Measurements from ENCODE around the gene PTTG1. TPM values are rescaled to one million over a fixed set of nuclear protein-coding genes. Genes with fewer than 3 reads are reported as not detected.

PTTG1 gene
- total and polyA plus RNA-seq, 2 donors (not counting 1 experiment from before 2014, with no cell fraction given): 8.1 to 15.4 TPM

GRCh38 chr5:160377651-160378050, 44.0 kb upstream of the PTTG1 start:
- Mint-ChIP-seq H3K4me3 (no peak overlapping the region), H3K4me1 (peaks cover 7% of the 10 kb centered on the region), H3K27me3 (peaks cover 37% of the 10 kb centered on the region), H3K27ac (no peak overlapping the region), H3K9me3 (ENCODE audit: insufficient read depth) (no peaks in the 10 kb centered on the region)
- no peaks in the 10 kb centered on the region for H4K20me1 ChIP-seq (ENCODE audit: control insufficient read depth, insufficient read depth, low read length, poor library complexity, severe bottlenecking)
- DNase-seq: no peak
- H3K4me3 ChIP-seq (ENCODE audit: control extremely low read depth in 1 of 5, extremely low read depth in 1 of 5, insufficient read depth in 1 of 5, low read depth in 2 of 5, low read length in 4 of 5): no peak overlapping the region
- intact Hi-C loops (cut with micrococcal nuclease): no loop called here
- no peak overlapping the region for H3K4me2 ChIP-seq (replicated peaks; ENCODE audit: low read depth, low read length, poor library complexity, severe bottlenecking)
- H2AFZ ChIP-seq (ENCODE audit: insufficient read depth, low read depth, low read length, poor library complexity, severe bottlenecking): no peak overlapping the region
- no peaks in the 10 kb centered on the region for H3K9me3 ChIP-seq (ENCODE audit: control extremely low read depth in 1 of 3, control insufficient read depth in 2 of 3, insufficient read depth in 1 of 3, low read length in 2 of 3)
- no peaks in the 10 kb centered on the region for H3K36me3 ChIP-seq (replicated peaks in 1 of 2; ENCODE audit: control extremely low read depth in 1 of 2, control insufficient read depth in 1 of 2, extremely low read depth in 1 of 2, insufficient read depth in 2 of 2, low read length in 1 of 2)
- no peak for ATAC-seq (ENCODE audit: low read depth)
- no peak overlapping the region for H3K27ac ChIP-seq (ENCODE audit: low read length in 2 of 2)
- no peaks in the 10 kb centered on the region for H3K79me2 ChIP-seq (ENCODE audit: control insufficient read depth, insufficient read depth, low read length)
- H3K4me1 ChIP-seq (ENCODE audit: control insufficient read depth in 2 of 2, insufficient read depth in 2 of 2, low read length in 2 of 2): peaks cover 0 to 6% of the 10 kb centered on the region in 2 donors
- WGBS (ENCODE audit: insufficient coverage): 100% methylated on average over 1 of the region's 5 CpGs
- ChIA-PET CTCF (interaction anchor here (0.9 kb wide), 1 partner anchor 30 kb away, joined by 4 read pairs; no protein-coding TSS in a partner anchor), POLR2A (no interaction called here)
- peaks cover 0 to 8% (median 3%) of the 10 kb centered on the region in 4 experiments for H3K27me3 ChIP-seq (replicated peaks in 1 of 4; ENCODE audit: control extremely low read depth in 1 of 4, control insufficient read depth in 3 of 4, insufficient read depth in 4 of 4, low read length in 3 of 4)
- TF ChIP-seq CTCF (IDR thresholded peaks at IDR 0.05) (no peak), EZH2 (IDR thresholded peaks at IDR 0.05; ENCODE audit: borderline replicate concordance, insufficient read depth, low read depth, low read length, poor library complexity, severe bottlenecking) (no peak)
- H3K9ac ChIP-seq (ENCODE audit: low read length): no peak overlapping the region

GRCh38 chr5:160378330-160378729, 43.3 kb upstream of the PTTG1 start:
- Mint-ChIP-seq H3K9me3 (ENCODE audit: insufficient read depth) (no peaks in the 10 kb centered on the region), H3K27me3 (peaks cover 31% of the 10 kb centered on the region), H3K4me1 (peaks cover 13% of the 10 kb centered on the region), H3K4me3 (no peak overlapping the region), H3K27ac (no peak overlapping the region)
- H3K4me1 ChIP-seq (ENCODE audit: control insufficient read depth in 2 of 2, insufficient read depth in 2 of 2, low read length in 2 of 2): peaks cover 0 to 6% of the 10 kb centered on the region in 2 donors
- H3K36me3 ChIP-seq (replicated peaks in 1 of 2; ENCODE audit: control extremely low read depth in 1 of 2, control insufficient read depth in 1 of 2, extremely low read depth in 1 of 2, insufficient read depth in 2 of 2, low read length in 1 of 2): no peaks in the 10 kb centered on the region
- H3K27ac ChIP-seq (ENCODE audit: low read length in 2 of 2): no peak overlapping the region
- intact Hi-C loops (cut with micrococcal nuclease): no loop called here
- DNase-seq (no peak), ATAC-seq (ENCODE audit: low read depth) (no peak)
- H3K9me3 ChIP-seq (ENCODE audit: control extremely low read depth in 1 of 3, control insufficient read depth in 2 of 3, insufficient read depth in 1 of 3, low read length in 2 of 3): no peaks in the 10 kb centered on the region
- no peak overlapping the region for H3K4me2 ChIP-seq (replicated peaks; ENCODE audit: low read depth, low read length, poor library complexity, severe bottlenecking)
- ChIA-PET CTCF (interaction anchor here (2.3 kb wide), 1 partner anchor 13 kb away, joined by 9 read pairs; no protein-coding TSS in a partner anchor), POLR2A (no interaction called here)
- H3K4me3 ChIP-seq (ENCODE audit: control extremely low read depth in 1 of 5, extremely low read depth in 1 of 5, insufficient read depth in 1 of 5, low read depth in 2 of 5, low read length in 4 of 5): no peak overlapping the region
- WGBS (ENCODE audit: insufficient coverage): no CpG with 5 or more reads among the region's 2 CpGs
- no peaks in the 10 kb centered on the region for H3K79me2 ChIP-seq (ENCODE audit: control insufficient read depth, insufficient read depth, low read length)
- peaks cover 0 to 8% (median 3%) of the 10 kb centered on the region in 4 experiments for H3K27me3 ChIP-seq (replicated peaks in 1 of 4; ENCODE audit: control extremely low read depth in 1 of 4, control insufficient read depth in 3 of 4, insufficient read depth in 4 of 4, low read length in 3 of 4)
- no peak overlapping the region for H3K9ac ChIP-seq (ENCODE audit: low read length)
- no peaks in the 10 kb centered on the region for H4K20me1 ChIP-seq (ENCODE audit: control insufficient read depth, insufficient read depth, low read length, poor library complexity, severe bottlenecking)
- TF ChIP-seq EZH2 (IDR thresholded peaks at IDR 0.05; ENCODE audit: borderline replicate concordance, insufficient read depth, low read depth, low read length, poor library complexity, severe bottlenecking): no peak
- no peak overlapping the region for H2AFZ ChIP-seq (ENCODE audit: insufficient read depth, low read depth, low read length, poor library complexity, severe bottlenecking)

All from B cell (primary cell).